Measurements from ENCODE around the gene TRPV2.

DNA sequence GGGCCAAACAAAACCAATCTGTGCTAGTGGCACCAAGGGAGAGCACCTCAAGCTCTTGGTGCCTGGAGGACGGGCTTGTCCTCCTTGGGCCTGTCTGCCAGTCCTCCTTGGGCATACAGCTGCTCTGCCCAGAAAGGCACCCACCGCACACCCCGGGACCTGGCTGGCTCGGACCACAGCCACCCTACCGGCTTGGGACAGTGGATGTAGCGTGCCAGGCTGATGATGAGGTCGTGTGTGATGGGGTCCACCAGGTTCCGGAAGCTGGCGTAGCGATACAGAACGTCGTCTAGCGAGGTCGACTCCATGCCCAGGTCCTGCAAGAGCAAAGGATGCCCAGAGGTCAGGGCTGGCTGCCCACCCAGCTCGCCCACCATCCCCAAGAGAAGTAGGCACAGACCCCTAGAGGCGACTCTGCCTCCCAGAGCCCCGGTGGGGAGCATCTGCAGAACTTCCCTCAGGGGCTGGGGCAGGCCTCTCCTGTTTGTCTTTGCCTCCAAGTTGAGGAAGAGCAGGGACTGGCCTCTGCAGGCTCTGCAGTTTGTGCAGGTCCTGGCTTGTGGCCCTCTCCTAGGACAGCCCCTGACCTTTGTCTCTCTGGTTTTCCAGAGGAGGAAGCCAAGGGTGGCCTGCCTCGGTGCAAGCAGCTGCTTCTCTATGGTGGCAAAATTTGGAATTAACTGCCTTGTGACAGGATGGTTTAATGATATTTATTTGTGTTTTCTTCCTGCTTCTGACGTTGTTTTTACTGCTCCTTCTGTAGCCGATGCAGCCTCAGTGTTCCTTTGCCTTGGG is 46.9 kb downstream of the TRPV2 start:
- TF ChIP-seq, protein P1, sequence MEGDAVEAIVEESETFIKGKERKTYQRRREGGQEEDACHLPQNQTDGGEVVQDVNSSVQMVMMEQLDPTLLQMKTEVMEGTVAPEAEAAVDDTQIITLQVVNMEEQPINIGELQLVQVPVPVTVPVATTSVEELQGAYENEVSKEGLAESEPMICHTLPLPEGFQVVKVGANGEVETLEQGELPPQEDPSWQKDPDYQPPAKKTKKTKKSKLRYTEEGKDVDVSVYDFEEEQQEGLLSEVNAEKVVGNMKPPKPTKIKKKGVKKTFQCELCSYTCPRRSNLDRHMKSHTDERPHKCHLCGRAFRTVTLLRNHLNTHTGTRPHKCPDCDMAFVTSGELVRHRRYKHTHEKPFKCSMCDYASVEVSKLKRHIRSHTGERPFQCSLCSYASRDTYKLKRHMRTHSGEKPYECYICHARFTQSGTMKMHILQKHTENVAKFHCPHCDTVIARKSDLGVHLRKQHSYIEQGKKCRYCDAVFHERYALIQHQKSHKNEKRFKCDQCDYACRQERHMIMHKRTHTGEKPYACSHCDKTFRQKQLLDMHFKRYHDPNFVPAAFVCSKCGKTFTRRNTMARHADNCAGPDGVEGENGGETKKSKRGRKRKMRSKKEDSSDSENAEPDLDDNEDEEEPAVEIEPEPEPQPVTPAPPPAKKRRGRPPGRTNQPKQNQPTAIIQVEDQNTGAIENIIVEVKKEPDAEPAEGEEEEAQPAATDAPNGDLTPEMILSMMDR (IDR thresholded peaks at IDR 0.05), result no peak
- no peak for TF ChIP-seq POLR2A (IDR thresholded peaks at IDR 0.05)
- no peak for TF ChIP-seq POLR2AphosphoS5 (IDR thresholded peaks at IDR 0.05)
- no peak for TF ChIP-seq EP300 (IDR thresholded peaks at IDR 0.05)
